ENCODE measurements around the gene DHCR7. TPM values are rescaled to one million over a fixed set of nuclear protein-coding genes. Genes with fewer than 3 reads are reported as not detected.

Gene DHCR7
- total RNA-seq, 2 experiments from 2014 or later = 47.0 to 48.8 TPM

- no peaks in the 10 kb centered on the region for H3K27me3 Mint-ChIP-seq
- peaks cover 3% of the 10 kb centered on the region for H3K4me1 Mint-ChIP-seq
- peaks cover 38% of the 10 kb centered on the region for H3K36me3 Mint-ChIP-seq
- DNase-seq = no peak
- no peak overlapping the region for H3K4me3 Mint-ChIP-seq
- ATAC-seq (ENCODE audit: low read depth) = no peak
- POLR2A ChIA-PET = no interaction called here
- no peak overlapping the region for H3K27ac Mint-ChIP-seq
- no peaks in the 10 kb centered on the region for H3K9me3 Mint-ChIP-seq
Measured at GRCh38 chr11:71485063-71485399, 36.8 kb upstream of the DHCR7 start.

- H3K27me3 Mint-ChIP-seq = no peaks in the 10 kb centered on the region
- no peak overlapping the region for H3K4me3 Mint-ChIP-seq
- H3K9me3 Mint-ChIP-seq = no peaks in the 10 kb centered on the region
- POLR2A ChIA-PET = no interaction called here
- peaks cover 3% of the 10 kb centered on the region for H3K4me1 Mint-ChIP-seq
- DNase-seq (no peak), ATAC-seq (ENCODE audit: low read depth) (no peak)
- no peak overlapping the region for H3K27ac Mint-ChIP-seq
- H3K36me3 Mint-ChIP-seq = peaks cover 37% of the 10 kb centered on the region
Measured at GRCh38 chr11:71484248-71485062, 36.3 kb upstream of the DHCR7 start.

- H3K9me3 Mint-ChIP-seq = no peaks in the 10 kb centered on the region
- no peaks in the 10 kb centered on the region for H3K27me3 Mint-ChIP-seq
- H3K4me3 Mint-ChIP-seq = no peak overlapping the region
- peaks cover 3% of the 10 kb centered on the region for H3K4me1 Mint-ChIP-seq
- POLR2A ChIA-PET = no interaction called here
- DNase-seq (no peak), ATAC-seq (ENCODE audit: low read depth) (no peak)
- H3K27ac Mint-ChIP-seq = no peak overlapping the region
- H3K36me3 Mint-ChIP-seq = peaks cover 39% of the 10 kb centered on the region
Measured at GRCh38 chr11:71483692-71484091, 35.5 kb upstream of the DHCR7 start.

GRCh38 chr11:71482746-71483364 is 34.7 kb upstream of the DHCR7 start:
- peaks cover under 1% of the 10 kb centered on the region for H3K4me1 Mint-ChIP-seq
- no peaks in the 10 kb centered on the region for H3K27me3 Mint-ChIP-seq
- peaks cover 38% of the 10 kb centered on the region for H3K36me3 Mint-ChIP-seq
- H3K4me3 Mint-ChIP-seq = no peak overlapping the region
- H3K9me3 Mint-ChIP-seq = no peaks in the 10 kb centered on the region
- no peak for DNase-seq
- POLR2A ChIA-PET = no interaction called here
- no peak for ATAC-seq (ENCODE audit: low read depth)
- no peak overlapping the region for H3K27ac Mint-ChIP-seq

GRCh38 chr11:71482216-71482615 is 34.0 kb upstream of the DHCR7 start:
- H3K27me3 Mint-ChIP-seq = no peaks in the 10 kb centered on the region
- ATAC-seq (ENCODE audit: low read depth) (no peak), DNase-seq (no peak)
- H3K27ac Mint-ChIP-seq = no peak overlapping the region
- H3K9me3 Mint-ChIP-seq = no peaks in the 10 kb centered on the region
- no peak overlapping the region for H3K4me3 Mint-ChIP-seq
- H3K4me1 Mint-ChIP-seq = no peaks in the 10 kb centered on the region
- H3K36me3 Mint-ChIP-seq = peaks cover 39% of the 10 kb centered on the region
- POLR2A ChIA-PET = no interaction called here

- Mint-ChIP-seq H3K9me3 (no peaks in the 10 kb centered on the region), H3K4me3 (no peak overlapping the region), H3K36me3 (peaks cover 36% of the 10 kb centered on the region), H3K27ac (no peak overlapping the region), H3K4me1 (no peaks in the 10 kb centered on the region), H3K27me3 (no peaks in the 10 kb centered on the region)
- ATAC-seq (ENCODE audit: low read depth) (no peak), DNase-seq (no peak)
- POLR2A ChIA-PET = no interaction called here
Measured at GRCh38 chr11:71481101-71481960, 33.1 kb upstream of the DHCR7 start.

GRCh38 chr11:71478528-71478840 is 30.3 kb upstream of the DHCR7 start:
- ATAC-seq (ENCODE audit: low read depth) = no peak

GRCh38 chr11:71477641-71478527 is 29.7 kb upstream of the DHCR7 start:
- Mint-ChIP-seq H3K36me3 (peaks cover 14% of the 10 kb centered on the region), H3K27me3 (no peaks in the 10 kb centered on the region), H3K27ac (no peak overlapping the region), H3K9me3 (no peaks in the 10 kb centered on the region), H3K4me3 (no peak overlapping the region), H3K4me1 (no peaks in the 10 kb centered on the region)
- DNase-seq = no peak
- ATAC-seq (ENCODE audit: low read depth) = no peak
- POLR2A ChIA-PET = no interaction called here

More at GRCh38 chr11:71478528-71478840, 30.3 kb upstream of the DHCR7 start:
- no peak overlapping the region for H3K27ac Mint-ChIP-seq
- no peaks in the 10 kb centered on the region for H3K9me3 Mint-ChIP-seq
- no peaks in the 10 kb centered on the region for H3K27me3 Mint-ChIP-seq
- DNase-seq = no peak
- H3K4me3 Mint-ChIP-seq = no peak overlapping the region
- H3K4me1 Mint-ChIP-seq = no peaks in the 10 kb centered on the region
- H3K36me3 Mint-ChIP-seq = peaks cover 16% of the 10 kb centered on the region
- POLR2A ChIA-PET = no interaction called here

GRCh38 chr11:71476926-71477640 is 28.9 kb upstream of the DHCR7 start:
- Mint-ChIP-seq H3K4me3 (no peak overlapping the region), H3K9me3 (no peaks in the 10 kb centered on the region), H3K27me3 (no peaks in the 10 kb centered on the region)

GRCh38 chr11:71476031-71476430 is 27.8 kb upstream of the DHCR7 start:
- Mint-ChIP-seq H3K36me3 (peaks cover 15% of the 10 kb centered on the region), H3K27me3 (no peaks in the 10 kb centered on the region), H3K4me3 (no peak overlapping the region), H3K4me1 (no peaks in the 10 kb centered on the region), H3K27ac (no peak overlapping the region), H3K9me3 (no peaks in the 10 kb centered on the region)
- ATAC-seq (ENCODE audit: low read depth) = no peak
- DNase-seq = no peak
- POLR2A ChIA-PET = no interaction called here

More at GRCh38 chr11:71476926-71477640, 28.9 kb upstream of the DHCR7 start:
- no peak for DNase-seq
- no peaks in the 10 kb centered on the region for H3K4me1 Mint-ChIP-seq
- peaks cover 14% of the 10 kb centered on the region for H3K36me3 Mint-ChIP-seq
- no peak overlapping the region for H3K27ac Mint-ChIP-seq
- POLR2A ChIA-PET = no interaction called here
- no peak for ATAC-seq (ENCODE audit: low read depth)

- Mint-ChIP-seq H3K27me3 (no peaks in the 10 kb centered on the region), H3K9me3 (no peaks in the 10 kb centered on the region), H3K4me3 (no peak overlapping the region), H3K36me3 (peaks cover 15% of the 10 kb centered on the region), H3K4me1 (no peaks in the 10 kb centered on the region), H3K27ac (no peak overlapping the region)
- ATAC-seq (ENCODE audit: low read depth) (no peak), DNase-seq (no peak)
- POLR2A ChIA-PET = no interaction called here
Measured at GRCh38 chr11:71474771-71475483, 26.7 kb upstream of the DHCR7 start.

- peaks cover 13% of the 10 kb centered on the region for H3K36me3 Mint-ChIP-seq
- H3K9me3 Mint-ChIP-seq = no peaks in the 10 kb centered on the region
- no peak overlapping the region for H3K4me3 Mint-ChIP-seq
- DNase-seq (no peak), ATAC-seq (ENCODE audit: low read depth) (no peak)
- POLR2A ChIA-PET = no interaction called here
- no peak overlapping the region for H3K27ac Mint-ChIP-seq
- no peaks in the 10 kb centered on the region for H3K27me3 Mint-ChIP-seq
- no peaks in the 10 kb centered on the region for H3K4me1 Mint-ChIP-seq
Measured at GRCh38 chr11:71474141-71474770, 26.1 kb upstream of the DHCR7 start.
